ENCODE data around the gene MAGEF1.
A peak's percentile ranks its signal among the peaks of the same experiment; 100 is the strongest.

MAGEF1 gene

GRCh38 chr3:184728010-184728527, 16.2 kb upstream of the MAGEF1 start:
- no peak for DNase-seq (ENCODE audit: low spot score)
- no peak for TF ChIP-seq CTCF (IDR thresholded peaks at IDR 0.05; ENCODE audit: extremely low read depth, missing control alignments)

DNA sequence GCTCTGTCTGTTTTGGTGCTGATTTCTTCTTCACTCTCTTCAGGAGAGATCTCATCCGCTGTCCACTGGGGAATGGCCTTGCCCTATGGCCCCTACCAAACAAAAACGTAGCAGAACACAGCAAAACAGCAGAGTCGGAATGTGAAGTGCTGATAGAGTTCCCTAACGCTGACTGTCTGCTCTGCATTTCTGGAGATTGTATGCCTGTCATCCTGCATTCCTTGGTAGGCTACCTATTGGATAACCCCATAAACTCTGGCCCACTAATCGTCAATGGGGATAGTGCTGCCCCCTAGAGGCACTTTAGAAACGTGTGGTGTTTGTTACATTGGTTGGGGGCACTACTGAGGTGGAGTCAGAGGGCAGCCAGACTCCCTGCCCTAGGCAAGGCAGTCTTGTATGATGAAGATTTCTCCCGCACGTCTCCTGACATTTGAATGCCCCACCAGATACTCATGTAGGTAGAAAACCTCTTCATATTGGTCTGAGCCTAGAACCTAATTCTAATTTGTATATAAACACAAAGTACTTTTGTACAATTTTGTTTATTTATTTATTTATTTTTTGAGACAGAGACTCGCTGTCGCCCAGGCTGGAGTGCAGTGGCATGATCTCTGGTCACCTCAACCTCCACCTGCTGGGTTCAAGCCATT, 15.6 kb upstream of the MAGEF1 start:
- TF ChIP-seq CTCF (IDR thresholded peaks at IDR 0.05; ENCODE audit: extremely low read depth, missing control alignments), result peak; percentile 67
- DNase-seq (ENCODE audit: low spot score), result peak; percentile 66

DNA sequence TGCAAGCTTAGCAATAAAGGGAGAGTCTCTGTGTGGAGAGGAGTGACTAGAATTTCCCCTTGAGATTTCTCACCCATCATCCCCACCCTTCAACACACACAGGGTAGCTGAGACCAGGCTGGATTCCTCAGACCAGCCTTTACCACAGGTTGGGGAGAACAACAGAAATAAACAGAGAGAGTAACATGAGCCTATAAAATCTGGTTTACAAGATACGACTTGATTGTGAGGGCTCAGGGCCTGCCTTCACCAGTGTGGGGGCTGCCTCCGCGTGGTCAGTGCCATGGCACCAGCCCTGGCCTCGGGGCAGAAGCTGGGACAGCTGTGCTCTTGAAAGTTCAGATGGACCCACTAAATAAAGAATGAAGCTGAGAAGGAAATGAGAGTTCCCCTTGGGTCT, 14.6 kb upstream of the MAGEF1 start:
- no peak for TF ChIP-seq CTCF (IDR thresholded peaks at IDR 0.05; ENCODE audit: extremely low read depth, missing control alignments)

DNA sequence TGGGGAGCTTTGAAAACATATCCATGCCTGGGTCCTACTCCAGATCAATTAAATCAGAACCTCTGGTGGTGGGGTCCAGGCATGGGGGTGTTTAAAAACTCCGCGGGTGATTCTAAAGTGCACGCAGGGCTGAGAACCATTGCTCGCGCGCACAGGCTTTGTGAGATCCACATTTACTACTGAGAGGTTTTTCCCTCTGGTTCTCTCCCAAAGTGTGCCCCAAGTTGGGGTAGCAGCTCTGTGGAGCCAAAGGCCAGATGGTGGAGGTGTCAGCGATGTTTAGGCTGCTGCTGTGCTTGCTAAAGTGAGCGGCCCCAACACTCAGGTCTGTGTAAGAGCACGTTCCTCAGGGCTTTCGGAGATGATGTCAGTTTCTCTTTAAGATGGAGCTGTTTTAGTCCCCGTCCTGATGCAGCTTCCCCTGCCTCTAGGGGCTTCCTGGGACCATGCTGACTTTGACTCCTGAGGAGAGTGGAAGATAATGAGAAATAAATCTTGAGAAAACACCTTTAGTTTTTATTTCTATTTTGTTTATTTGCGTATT, 13.4 kb upstream of the MAGEF1 start:
- no peak for DNase-seq (ENCODE audit: low spot score)

More for the DNA sequence above, 14.6 kb upstream of the MAGEF1 start:
- DNase-seq (ENCODE audit: low spot score), result no peak

GRCh38 chr3:184724699-184725098, 12.8 kb upstream of the MAGEF1 start:
- TF ChIP-seq CTCF (IDR thresholded peaks at IDR 0.05; ENCODE audit: extremely low read depth, missing control alignments), result no peak
- DNase-seq (ENCODE audit: low spot score), result no peak

More for the DNA sequence above, 13.4 kb upstream of the MAGEF1 start:
- no peak for TF ChIP-seq CTCF (IDR thresholded peaks at IDR 0.05; ENCODE audit: extremely low read depth, missing control alignments)

- no peak for TF ChIP-seq CTCF (IDR thresholded peaks at IDR 0.05; ENCODE audit: extremely low read depth, missing control alignments)
- DNase-seq (ENCODE audit: low spot score), result no peak
These were observed 7.8 kb upstream of the MAGEF1 start for GRCh38 chr3:184719709-184720108.

DNA sequence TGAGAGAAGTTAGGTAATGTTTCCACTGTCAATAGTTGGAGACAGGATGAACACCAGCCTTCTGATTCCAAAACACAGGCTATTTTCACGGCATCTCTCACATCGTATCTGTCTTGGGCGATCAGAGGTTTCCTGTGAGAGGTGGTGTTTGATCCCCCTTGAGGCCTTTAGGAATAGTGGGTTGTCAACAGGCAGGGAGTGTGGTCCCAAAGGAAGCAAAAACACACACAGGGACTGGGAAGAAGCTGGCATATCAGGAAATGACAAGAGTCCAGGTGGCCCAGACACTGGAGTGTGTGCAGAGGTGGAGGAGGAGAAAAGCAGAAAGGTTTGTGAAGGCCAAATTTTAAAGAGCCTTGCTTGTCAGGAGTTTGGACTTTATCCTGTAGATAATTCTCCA, 6.6 kb upstream of the MAGEF1 start:
- DNase-seq (ENCODE audit: low spot score), result no peak
- TF ChIP-seq CTCF (IDR thresholded peaks at IDR 0.05; ENCODE audit: extremely low read depth, missing control alignments), result no peak

All from GM20000 (cell line).